Tibial artery (tissue), 4 donors: Measurements from ENCODE around the gene FGF12.

Experiments used
- DNase-seq, 2 donors: peaks; one replicate each; pipeline ENCODE4 v3.0.0-alpha.2; 2019
- H3K27ac ChIP-seq, 2 donors: fragments of 200-600 bp; sonication (generic) in 1 of 2; 1 replicate in 1 of 2; 2 replicates in 1 of 2; pipeline ENCODE4 v1.5.1; 2018 to 2019; ENCODE audit warnings: mild to moderate bottlenecking in 1 of 2
- H3K27me3 ChIP-seq, 2 donors: fragments of 200-600 bp; sonication (generic) in 1 of 2; one replicate each; pipeline versions ENCODE4 v1.5.1 to v1.6.0; 2016 to 2019
- H3K36me3 ChIP-seq, 3 donors: fragments of 200-600 bp; sonication (generic) in 2 of 3; one replicate each; pipeline ENCODE4 v1.5.1; 2016 to 2019; ENCODE audit warnings: mild to moderate bottlenecking in 2 of 3
- H3K4me1 ChIP-seq, 4 donors: fragments of 200-600 bp; sonication (generic) in 2 of 4; 1 replicate in 3 of 4; 2 replicates in 1 of 4; pipeline ENCODE4 v1.5.1; 2016 to 2019
- H3K4me3 ChIP-seq, 2 donors: fragments of 200-600 bp; sonication (generic) in 1 of 2; 1 replicate in 1 of 2; 2 replicates in 1 of 2; pipeline ENCODE4 v1.5.1; 2018 to 2019; ENCODE audit warnings: mild to moderate bottlenecking in 2 of 2
- H3K9me3 ChIP-seq, 3 donors: fragments of 200-600 bp; sonication (generic) in 1 of 3; one replicate each; pipeline ENCODE4 v1.5.1; 2016 to 2019
- intact Hi-C: fragments of 100-400 bp; cut with DNase I; formaldehyde crosslinking; loops from one replicate; pipeline ENCODE4 v1.15.0; 2023; ENCODE audit warnings: low total_unique reads
- TF ChIP-seq, protein P1 (sequence below), 2 experiments: fragments of 200-600 bp in 1 of 2; fragments of 450-650 bp in 1 of 2; IDR thresholded peaks; one replicate each; pipeline ENCODE4 v1.5.1; 2017 to 2019; ENCODE audit warnings: antibody characterized with exemption in 2 of 2, mild to moderate bottlenecking in 1 of 2, moderate library complexity in 1 of 2

Gene FGF12

DNA sequence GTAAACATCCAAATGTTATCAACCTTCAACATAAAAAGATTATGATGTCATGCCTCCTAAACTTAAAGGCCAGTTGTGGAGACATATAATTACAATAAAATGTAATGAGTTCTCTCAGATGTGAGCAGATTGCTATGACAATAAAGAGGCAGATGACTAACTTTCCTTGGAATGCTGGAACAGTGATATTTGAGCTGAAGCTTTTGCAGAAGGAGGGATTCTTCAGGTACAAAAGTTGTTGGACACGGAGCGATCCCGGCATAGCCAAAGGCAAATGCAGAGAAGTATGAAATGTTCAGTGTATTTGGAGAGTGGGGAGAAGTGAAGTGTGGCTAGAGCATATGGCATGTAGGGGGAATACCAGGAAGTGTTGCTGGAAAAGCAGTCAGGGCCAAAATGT, 520.1 kb downstream of the FGF12 start:
- TF ChIP-seq, protein P1, sequence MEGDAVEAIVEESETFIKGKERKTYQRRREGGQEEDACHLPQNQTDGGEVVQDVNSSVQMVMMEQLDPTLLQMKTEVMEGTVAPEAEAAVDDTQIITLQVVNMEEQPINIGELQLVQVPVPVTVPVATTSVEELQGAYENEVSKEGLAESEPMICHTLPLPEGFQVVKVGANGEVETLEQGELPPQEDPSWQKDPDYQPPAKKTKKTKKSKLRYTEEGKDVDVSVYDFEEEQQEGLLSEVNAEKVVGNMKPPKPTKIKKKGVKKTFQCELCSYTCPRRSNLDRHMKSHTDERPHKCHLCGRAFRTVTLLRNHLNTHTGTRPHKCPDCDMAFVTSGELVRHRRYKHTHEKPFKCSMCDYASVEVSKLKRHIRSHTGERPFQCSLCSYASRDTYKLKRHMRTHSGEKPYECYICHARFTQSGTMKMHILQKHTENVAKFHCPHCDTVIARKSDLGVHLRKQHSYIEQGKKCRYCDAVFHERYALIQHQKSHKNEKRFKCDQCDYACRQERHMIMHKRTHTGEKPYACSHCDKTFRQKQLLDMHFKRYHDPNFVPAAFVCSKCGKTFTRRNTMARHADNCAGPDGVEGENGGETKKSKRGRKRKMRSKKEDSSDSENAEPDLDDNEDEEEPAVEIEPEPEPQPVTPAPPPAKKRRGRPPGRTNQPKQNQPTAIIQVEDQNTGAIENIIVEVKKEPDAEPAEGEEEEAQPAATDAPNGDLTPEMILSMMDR (IDR thresholded peaks at IDR 0.05): no peak
- Histone ChIP-seq H3K4me1 (no peaks in the 10 kb centered on the region), H3K36me3 (no peaks in the 10 kb centered on the region), H3K27me3 (no peaks in the 10 kb centered on the region), H3K4me3 (no peak overlapping the region), H3K27ac (no peak overlapping the region), H3K9me3 (no peaks in the 10 kb centered on the region)
- DNase-seq: no peak
- intact Hi-C loops: no loop called here

DNA sequence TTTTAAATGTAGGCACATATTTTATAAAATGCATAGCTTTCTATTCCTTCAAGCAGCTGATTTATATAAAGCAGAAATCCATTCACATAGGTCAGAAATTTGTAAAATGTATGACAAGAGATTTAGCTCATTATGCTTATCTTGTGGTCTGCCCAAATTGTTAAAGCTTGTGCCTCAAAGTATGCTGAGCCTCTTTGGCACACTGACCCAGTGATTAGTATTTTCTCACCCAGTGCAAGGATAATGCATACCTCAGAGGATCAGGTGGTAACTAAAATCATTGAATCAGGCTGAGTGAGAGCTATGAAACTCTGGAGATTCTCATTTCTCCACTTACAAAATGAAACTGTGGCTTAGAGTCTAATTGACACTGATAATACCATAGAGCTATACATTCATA, 533.3 kb downstream of the FGF12 start:
- intact Hi-C loops: no loop called here
- Histone ChIP-seq H3K27me3 (no peaks in the 10 kb centered on the region), H3K9me3 (no peaks in the 10 kb centered on the region), H3K4me1 (no peaks in the 10 kb centered on the region), H3K4me3 (no peak overlapping the region), H3K36me3 (no peaks in the 10 kb centered on the region), H3K27ac (no peak overlapping the region)
- TF ChIP-seq, protein P1 (IDR thresholded peaks at IDR 0.05): no peak
- DNase-seq: no peak

DNA sequence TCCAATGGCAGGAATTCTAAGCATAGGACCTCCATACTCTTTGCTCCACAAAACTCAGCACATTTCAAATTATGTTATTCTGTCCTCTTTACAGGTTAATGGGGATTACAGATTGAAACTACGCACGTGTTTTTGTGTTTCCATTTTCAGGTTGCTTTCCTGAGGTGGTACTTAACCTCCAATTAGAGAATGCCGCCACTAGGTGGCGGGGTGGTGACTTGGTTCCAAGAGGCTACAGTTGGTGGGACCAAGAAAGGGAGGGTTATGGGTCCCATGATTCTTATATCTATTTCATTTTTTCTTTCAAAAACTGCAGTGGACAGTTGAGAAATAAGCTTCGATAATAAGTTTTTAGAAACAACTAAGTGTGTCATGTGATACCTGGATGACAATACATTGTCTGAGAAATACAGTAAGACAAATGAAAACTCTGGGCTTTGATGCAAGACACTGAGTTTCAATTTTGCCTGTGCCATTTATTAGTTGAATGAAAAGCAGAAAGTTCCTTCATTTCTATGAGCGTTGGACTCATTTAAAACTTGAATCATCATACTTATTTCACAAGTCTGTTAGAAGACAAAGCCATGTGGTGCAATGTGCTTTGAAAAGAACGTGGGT, 539.0 kb downstream of the FGF12 start:
- DNase-seq: peak in 1 of 2 donors; percentile 58
- Histone ChIP-seq H3K9me3 (no peaks in the 10 kb centered on the region), H3K4me3 (no peak overlapping the region), H3K4me1 (no peaks in the 10 kb centered on the region), H3K36me3 (no peaks in the 10 kb centered on the region), H3K27ac (no peak overlapping the region), H3K27me3 (no peaks in the 10 kb centered on the region)
- TF ChIP-seq, protein P1 (IDR thresholded peaks at IDR 0.05): peak in 1 of 2 experiments; percentile 11
- intact Hi-C loops: no loop called here

DNA sequence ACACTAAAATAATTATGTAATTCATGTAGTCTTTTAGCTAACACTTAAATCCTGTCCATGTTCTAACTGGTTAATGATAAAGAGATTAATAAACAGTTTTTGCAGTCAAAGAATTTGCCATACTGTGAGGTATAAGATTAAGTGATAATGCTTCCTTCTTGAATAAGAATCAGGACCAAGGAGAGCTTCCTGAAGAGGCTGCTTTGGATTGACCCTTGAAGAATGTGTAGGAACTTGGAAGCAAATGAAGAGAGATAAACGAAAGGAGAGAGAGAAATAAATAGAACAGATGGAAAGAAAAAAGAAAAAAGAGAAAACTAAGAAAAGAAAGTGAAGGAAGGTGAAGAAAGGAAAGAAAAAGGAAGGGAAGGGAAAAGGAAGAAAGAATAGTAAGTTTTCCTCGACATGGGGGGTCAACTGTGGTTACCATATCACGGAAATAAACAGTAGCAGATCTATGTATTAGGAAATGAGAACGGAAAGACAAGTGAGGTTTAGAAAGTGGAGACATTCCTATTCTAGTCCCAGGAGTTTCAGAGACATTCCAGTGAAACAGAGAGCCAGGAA, 539.8 kb downstream of the FGF12 start:
- intact Hi-C loops: no loop called here

DNA sequence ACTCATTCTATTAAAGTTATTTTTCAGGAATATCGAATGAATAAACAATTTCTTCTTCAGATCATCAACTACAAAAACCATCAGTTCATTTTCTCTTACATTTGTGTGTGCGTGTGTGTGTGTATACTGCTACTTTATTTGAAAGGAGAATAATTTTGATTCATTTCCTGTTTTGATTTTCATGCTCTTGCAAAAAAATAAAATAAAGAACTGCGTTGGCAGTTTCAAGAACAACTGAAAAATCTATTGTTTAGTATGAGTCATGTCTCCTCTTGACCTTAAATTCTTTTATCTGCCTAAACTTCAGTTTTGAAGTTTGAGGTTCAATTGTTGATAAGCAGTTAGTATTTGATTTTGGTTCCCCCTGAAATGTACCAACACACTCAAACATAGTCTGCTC, 540.8 kb downstream of the FGF12 start:
- TF ChIP-seq, protein P1 (IDR thresholded peaks at IDR 0.05): no peak
- no peaks in the 10 kb centered on the region for H3K36me3 ChIP-seq
- no peak overlapping the region for H3K27ac ChIP-seq
- H3K4me1 ChIP-seq: no peaks in the 10 kb centered on the region
- intact Hi-C loops: no loop called here
- DNase-seq: no peak
- no peaks in the 10 kb centered on the region for H3K9me3 ChIP-seq
- no peak overlapping the region for H3K4me3 ChIP-seq
- H3K27me3 ChIP-seq: no peaks in the 10 kb centered on the region

More for the DNA sequence above, 539.8 kb downstream of the FGF12 start:
- DNase-seq: no peak
- Histone ChIP-seq H3K4me1 (no peaks in the 10 kb centered on the region), H3K27ac (no peak overlapping the region), H3K36me3 (no peaks in the 10 kb centered on the region), H3K9me3 (no peaks in the 10 kb centered on the region), H3K27me3 (no peaks in the 10 kb centered on the region), H3K4me3 (no peak overlapping the region)
- TF ChIP-seq, protein P1 (IDR thresholded peaks at IDR 0.05): no peak
